OCI-LY1 (cell line): ENCODE measurements around the gene LENG1.
"Not testable (repeated sequence)": the region's sequence is repeated elsewhere in the genome, so short reads cannot be mapped to it uniquely, and the experiment has no call there.

Source experiments
- H2AFZ ChIP-seq: fragments of 200-600 bp; sonication (generic), shearing (Covaris generic); 2 replicates; pipeline ENCODE4 v1.6.0; 2014; ENCODE audit warnings: antibody characterized with exemption, mild to moderate bottlenecking, low read length
- H3F3A ChIP-seq: fragments of 200-600 bp; sonication (generic), shearing (Covaris generic); 2 replicates; pipeline ENCODE4 v1.6.0; 2014; ENCODE audit warnings: mild to moderate bottlenecking, antibody characterized with exemption, low read length, moderate library complexity; ENCODE audit not compliant: insufficient read depth
- H3K27ac ChIP-seq: fragments of 200-600 bp; sonication (generic); 2 replicates; pipeline ENCODE4 v1.5.1; 2014; ENCODE audit warnings: low read length, mixed run types, mild to moderate bottlenecking, low read depth; ENCODE audit not compliant: poor library complexity, severe bottlenecking
- H3K27me3 ChIP-seq: fragments of 200-600 bp; sonication (generic); 2 replicates; pipeline ENCODE4 v1.6.0; 2014; ENCODE audit warnings: antibody characterized with exemption, mild to moderate bottlenecking, low read length, moderate library complexity; ENCODE audit not compliant: insufficient read depth
- H3K36me3 ChIP-seq: fragments of 200-600 bp; sonication (generic); 2 replicates; pipeline ENCODE4 v1.6.1; 2014; ENCODE audit warnings: mild to moderate bottlenecking, antibody characterized with exemption, low read length, moderate library complexity, mixed read lengths; ENCODE audit not compliant: insufficient read depth
- H3K4me1 ChIP-seq: fragments of 200-600 bp; sonication (generic); 2 replicates; pipeline ENCODE4 v1.5.1; 2014; ENCODE audit warnings: mild to moderate bottlenecking, low read length, moderate library complexity; ENCODE audit not compliant: insufficient read depth, severe bottlenecking
- H3K4me2 ChIP-seq: fragments of 200-600 bp; sonication (generic), shearing (Covaris generic); 2 replicates; pipeline ENCODE4 v1.6.1; 2014; ENCODE audit warnings: low read length
- H3K4me3 ChIP-seq: fragments of 200-600 bp; sonication (generic); 2 replicates; pipeline ENCODE4 v1.5.1; 2014; ENCODE audit warnings: low read length, low read depth, mild to moderate bottlenecking, mixed read lengths; ENCODE audit not compliant: poor library complexity, severe bottlenecking
- H3K79me2 ChIP-seq: fragments of 200-600 bp; shearing (Covaris generic); 2 replicates; pipeline ENCODE4 v1.6.1; 2016; ENCODE audit warnings: mixed run types, low read length, mixed read lengths; ENCODE audit not compliant: insufficient read depth
- H3K9ac ChIP-seq: fragments of 200-600 bp; sonication (generic), shearing (Covaris generic); 2 replicates; pipeline ENCODE4 v1.6.1; 2014; ENCODE audit warnings: mild to moderate bottlenecking, low read length, mixed read lengths
- H3K9me2 ChIP-seq: fragments of 200-600 bp; sonication (generic), shearing (Covaris generic); 2 replicates; pipeline ENCODE4 v1.6.1; 2014; ENCODE audit warnings: low read depth, mild to moderate bottlenecking, low read length, mixed read lengths
- H3K9me3 ChIP-seq: fragments of 200-600 bp; shearing (Covaris generic); 2 replicates; pipeline ENCODE4 v1.6.1; 2014; ENCODE audit warnings: low read length, mixed read lengths
- H4K20me1 ChIP-seq: fragments of 200-600 bp; sonication (generic), shearing (Covaris generic); 2 replicates; pipeline ENCODE4 v1.6.0; 2016; ENCODE audit warnings: mild to moderate bottlenecking, low read length; ENCODE audit not compliant: insufficient read depth
- CTCF ChIP-seq: fragments of 200-600 bp; sonication (generic), shearing (Covaris generic); IDR thresholded peaks from 2 replicates; pipeline ENCODE4 v1.5.1; 2017; ENCODE audit warnings: mild to moderate bottlenecking, antibody characterized with exemption, low read length, moderate library complexity, mixed read lengths
- EZH2 ChIP-seq: fragments of 200-600 bp; sonication (generic), shearing (Covaris generic); IDR thresholded peaks from 2 replicates; pipeline ENCODE4 v1.8.0; 2017; ENCODE audit warnings: borderline replicate concordance, mixed run types, mild to moderate bottlenecking, antibody characterized with exemption, low read length, moderate library complexity, mixed read lengths

The LENG1 gene

GRCh38 chr19:54207676-54207982, 48.1 kb upstream of the LENG1 start:
- H3K27me3 ChIP-seq, result no peaks in the 10 kb centered on the region
- H3K4me3 ChIP-seq, result no peak overlapping the region
- no peak overlapping the region for H2AFZ ChIP-seq
- H3K9me3 ChIP-seq, result no peaks in the 10 kb centered on the region
- H3K79me2 ChIP-seq, result peaks cover 25% of the 10 kb centered on the region
- H3K9ac ChIP-seq, result no peak overlapping the region
- 0 out of 2 replicates have a peak, but pooled peaks cover 6% of the 10 kb centered on the region for H3F3A ChIP-seq
- peaks cover 93% of the 10 kb centered on the region for H3K36me3 ChIP-seq
- H3K4me2 ChIP-seq, result peak overlapping the region; percentile 21; the same call in 1 of the 2 replicates
- no peaks in the 10 kb centered on the region; the same call in 1 of the 2 replicates for H4K20me1 ChIP-seq
- TF ChIP-seq CTCF, result no peak
- no peak for TF ChIP-seq EZH2
- peaks cover 54% of the 10 kb centered on the region for H3K4me1 ChIP-seq
- H3K27ac ChIP-seq, result peak overlapping the region; percentile 64
- no peaks in the 10 kb centered on the region for H3K9me2 ChIP-seq

DNA sequence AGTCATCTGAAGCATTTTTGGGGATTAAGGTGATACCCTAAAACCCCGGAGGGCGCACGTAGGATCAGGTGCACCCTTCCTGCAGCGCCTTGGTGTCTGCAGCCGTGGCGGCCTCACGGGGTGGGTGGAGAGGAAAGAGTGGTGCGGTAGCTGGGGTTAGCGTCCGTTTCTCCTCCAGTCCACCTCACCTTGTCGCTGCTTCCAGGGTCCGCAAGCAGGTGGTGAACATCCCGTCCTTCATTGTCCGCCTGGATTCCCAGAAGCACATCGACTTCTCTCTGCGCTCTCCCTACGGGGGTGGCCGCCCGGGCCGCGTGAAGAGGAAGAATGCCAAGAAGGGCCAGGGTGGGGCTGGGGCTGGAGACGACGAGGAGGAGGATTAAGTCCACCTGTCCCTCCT, 47.7 kb upstream of the LENG1 start:
- not testable (repeated sequence) for H4K20me1 ChIP-seq
- Histone ChIP-seq H3K4me2 (peak overlapping the region; percentile 22; the same call in 1 of the 2 replicates), H3K79me2 (peaks cover 30% of the 10 kb centered on the region)

DNA sequence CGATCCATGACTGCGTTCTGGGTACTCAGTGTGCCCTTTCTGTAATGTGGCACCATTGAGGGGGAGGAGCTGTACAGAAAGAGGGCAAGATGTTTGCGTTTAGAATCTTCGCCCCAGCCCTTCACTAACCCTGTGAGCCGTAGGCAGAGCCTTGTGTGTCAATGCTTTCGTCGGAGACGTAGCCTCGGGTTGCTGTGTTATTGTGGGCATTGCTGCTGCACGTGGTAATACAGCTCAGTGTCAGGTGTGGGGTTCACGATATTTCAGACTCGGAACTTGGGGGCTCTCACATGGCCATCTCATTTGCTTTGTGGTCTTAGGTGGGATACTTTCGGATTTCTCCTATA, 47.3 kb upstream of the LENG1 start:
- Histone ChIP-seq H3K4me3 (no peak overlapping the region), H3F3A (0 out of 2 replicates have a peak, but pooled peaks cover 6% of the 10 kb centered on the region), H3K9ac (no peak overlapping the region), H3K4me1 (peaks cover 62% of the 10 kb centered on the region), H3K79me2 (peaks cover 34% of the 10 kb centered on the region), H3K27ac (no peak overlapping the region), H3K27me3 (no peaks in the 10 kb centered on the region), H2AFZ (no peak overlapping the region), H3K36me3 (peaks cover 96% of the 10 kb centered on the region), H4K20me1 (no peaks in the 10 kb centered on the region; the same call in 1 of the 2 replicates), H3K9me3 (no peaks in the 10 kb centered on the region), H3K9me2 (no peaks in the 10 kb centered on the region), H3K4me2 (peak overlapping the region; percentile 22; the same call in 1 of the 2 replicates)
- TF ChIP-seq EZH2 (no peak), CTCF (no peak)

More for the DNA sequence above, 47.7 kb upstream of the LENG1 start:
- H3K4me3 ChIP-seq, H2AFZ ChIP-seq, H3K27ac ChIP-seq, H3K9ac ChIP-seq, H3K27me3 ChIP-seq, H3K9me2 ChIP-seq, H3K9me3 ChIP-seq, H3F3A ChIP-seq: not testable (repeated sequence)
- Histone ChIP-seq H3K36me3 (peaks cover 93% of the 10 kb centered on the region), H3K4me1 (peaks cover 59% of the 10 kb centered on the region)
